NK-92 (cell line): ENCODE measurements around the gene LRRFIP1.

Experiments
- DNase-seq: peaks from one replicate; lab custom pipeline; 2025; ENCODE audit not compliant: unreplicated experiment; lab: John Stamatoyannopoulos, UW

Gene LRRFIP1

GRCh38 chr2:237701033-237701858 lies 73.9 kb downstream of the LRRFIP1 start:
- DNase-seq, result no peak

GRCh38 chr2:237701859-237702390 lies 74.5 kb downstream of the LRRFIP1 start:
- no peak for DNase-seq

- DNase-seq, result no peak
These were observed 75.3 kb downstream of the LRRFIP1 start for GRCh38 chr2:237702441-237703391.

- no peak for DNase-seq
These were observed 77.4 kb downstream of the LRRFIP1 start for GRCh38 chr2:237704501-237705434.

- no peak for DNase-seq
These were observed 78.9 kb downstream of the LRRFIP1 start for GRCh38 chr2:237706257-237706656.

GRCh38 chr2:237708065-237708398 lies 80.6 kb downstream of the LRRFIP1 start:
- no peak for DNase-seq

GRCh38 chr2:237708491-237708890 lies 81.1 kb downstream of the LRRFIP1 start:
- DNase-seq, result no peak

- DNase-seq, result no peak
These were observed 81.6 kb downstream of the LRRFIP1 start for GRCh38 chr2:237708961-237709360.

GRCh38 chr2:237711458-237712150 lies 84.2 kb downstream of the LRRFIP1 start:
- no peak for DNase-seq

GRCh38 chr2:237712477-237713377 lies 85.3 kb downstream of the LRRFIP1 start:
- no peak for DNase-seq

GRCh38 chr2:237714690-237715458 lies 87.5 kb downstream of the LRRFIP1 start:
- no peak for DNase-seq

GRCh38 chr2:237715459-237715947 lies 88.1 kb downstream of the LRRFIP1 start:
- DNase-seq, result no peak

- DNase-seq, result no peak
These were observed 88.6 kb downstream of the LRRFIP1 start for GRCh38 chr2:237716011-237716410.

- no peak for DNase-seq
These were observed 90.2 kb downstream of the LRRFIP1 start for GRCh38 chr2:237717366-237718276.

- DNase-seq, result no peak
These were observed 90.9 kb downstream of the LRRFIP1 start for GRCh38 chr2:237718277-237718634.

GRCh38 chr2:237720444-237720843 lies 93.1 kb downstream of the LRRFIP1 start:
- DNase-seq, result no peak

- DNase-seq, result no peak
These were observed 93.6 kb downstream of the LRRFIP1 start for GRCh38 chr2:237720957-237721356.
